ENCODE results near the gene ABCC5.
A peak's percentile ranks its signal among the peaks of the same experiment; 100 is the strongest.
"Not testable (repeated sequence)": the region's sequence is repeated elsewhere in the genome, so short reads cannot be mapped to it uniquely, and the experiment has no call there.

ABCC5 gene

DNA sequence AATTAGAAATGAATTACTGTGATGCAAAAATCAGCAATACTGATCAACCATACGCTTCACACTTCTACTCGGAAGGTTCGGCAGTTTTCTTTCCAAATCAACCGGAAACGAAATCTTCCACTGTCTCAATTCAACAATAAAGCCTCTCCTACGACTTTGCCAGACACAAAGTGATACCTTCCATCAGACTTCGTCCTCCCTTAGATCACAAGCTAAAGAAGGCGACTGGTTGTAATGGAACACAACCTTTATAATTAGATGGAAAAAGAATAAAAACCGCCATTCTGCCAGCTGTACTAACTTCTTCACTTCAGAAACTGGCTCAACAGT lies 133.6 kb downstream of the ABCC5 start:
- no peak for DNase-seq

DNA sequence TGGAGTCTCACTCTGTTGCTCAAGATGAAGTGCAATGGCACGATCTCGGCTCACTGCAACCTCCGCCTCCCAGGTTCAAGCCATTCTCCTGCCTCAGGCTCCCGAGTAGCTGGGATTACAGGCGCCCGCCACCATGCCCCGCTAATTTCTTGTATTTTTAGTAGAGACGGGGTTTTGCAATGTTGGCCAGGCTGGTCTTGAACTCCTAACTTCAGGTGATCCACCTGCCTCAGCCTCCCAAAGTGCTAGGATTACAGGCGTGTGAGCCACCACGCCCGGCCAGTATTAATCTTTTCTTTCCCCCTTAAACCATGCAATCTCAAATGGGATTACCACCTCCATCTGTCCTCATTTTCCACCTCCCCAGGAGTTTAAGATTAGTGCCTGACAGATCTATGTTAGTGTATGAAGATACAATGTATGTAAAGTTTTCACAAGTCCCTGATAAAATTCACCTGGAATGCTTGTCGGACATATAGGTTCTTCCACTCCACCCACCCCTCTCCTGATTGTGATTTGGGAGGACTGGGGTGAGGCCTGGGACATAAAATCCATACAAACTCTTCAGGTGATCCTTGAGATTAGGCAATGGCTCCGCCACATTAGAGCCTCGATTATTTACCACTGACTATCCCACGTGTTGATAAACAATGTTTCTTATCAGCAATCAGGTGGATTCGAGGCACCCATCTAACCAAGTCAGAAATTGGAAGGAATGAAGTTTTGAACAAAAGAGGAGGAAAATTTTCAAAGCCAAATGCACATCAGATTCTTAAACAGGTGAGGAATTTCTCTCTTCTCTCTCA lies 134.2 kb downstream of the ABCC5 start:
- DNase-seq, result no peak

DNA sequence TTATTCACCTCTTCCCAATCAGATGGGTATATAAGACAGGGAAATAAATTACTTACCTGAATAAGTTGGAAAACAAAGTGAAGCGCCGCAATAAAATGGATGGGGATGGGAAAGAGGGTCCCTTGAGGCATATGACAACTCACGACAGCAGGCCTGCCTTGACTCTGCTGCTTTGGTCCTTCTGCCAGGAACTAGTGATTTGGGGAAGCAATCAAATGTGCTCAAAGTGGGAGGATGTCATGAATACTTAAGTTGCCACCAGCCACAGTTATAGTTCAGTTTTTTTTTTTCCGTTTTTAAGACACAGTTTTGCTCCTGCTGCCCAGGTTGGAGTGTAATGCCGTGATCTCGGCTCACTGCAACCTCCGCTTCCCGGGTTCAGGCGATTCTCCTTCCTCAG lies 137.6 kb downstream of the ABCC5 start:
- DNase-seq, result no peak

DNA sequence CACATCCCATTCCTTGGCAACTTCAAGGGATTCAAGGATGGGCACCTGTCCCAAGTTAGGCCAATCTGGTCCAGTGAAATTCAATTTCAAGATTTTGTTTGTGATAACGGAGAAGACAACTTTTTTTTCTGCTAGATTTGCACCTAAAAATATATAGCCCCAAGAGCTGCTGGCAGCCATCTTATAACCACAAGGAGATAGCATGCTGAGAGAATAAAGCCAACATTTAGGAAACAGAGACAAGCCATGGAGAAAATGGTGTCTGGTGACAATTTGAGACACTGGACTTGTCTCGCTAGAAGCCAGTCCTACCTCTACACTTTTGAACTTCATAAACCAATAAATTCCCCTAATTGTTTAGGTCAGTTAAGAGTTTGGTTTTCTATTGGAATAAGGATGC lies 138.4 kb downstream of the ABCC5 start:
- no peak for DNase-seq

DNA sequence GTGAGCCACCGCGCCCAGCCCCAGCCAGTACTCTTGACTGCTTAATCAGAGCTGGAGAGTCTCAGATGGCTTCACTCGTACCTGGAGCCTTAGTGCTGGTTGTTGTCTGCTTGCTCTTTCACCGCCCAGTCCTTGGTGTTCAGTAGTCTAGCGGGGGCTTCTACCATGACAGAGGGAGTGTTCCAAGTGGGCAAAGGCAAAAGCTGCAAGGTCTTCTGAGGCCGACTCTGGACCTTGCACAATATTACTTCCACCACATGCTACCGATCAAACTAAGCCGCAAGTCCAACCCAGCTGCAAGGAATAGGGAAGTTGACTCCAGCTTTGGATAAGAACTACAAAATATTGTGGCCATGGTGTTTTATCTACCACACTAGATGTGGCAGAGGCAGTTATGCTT lies 139.6 kb downstream of the ABCC5 start:
- peak in 1 of 2 donors; percentile 19 for DNase-seq

DNA sequence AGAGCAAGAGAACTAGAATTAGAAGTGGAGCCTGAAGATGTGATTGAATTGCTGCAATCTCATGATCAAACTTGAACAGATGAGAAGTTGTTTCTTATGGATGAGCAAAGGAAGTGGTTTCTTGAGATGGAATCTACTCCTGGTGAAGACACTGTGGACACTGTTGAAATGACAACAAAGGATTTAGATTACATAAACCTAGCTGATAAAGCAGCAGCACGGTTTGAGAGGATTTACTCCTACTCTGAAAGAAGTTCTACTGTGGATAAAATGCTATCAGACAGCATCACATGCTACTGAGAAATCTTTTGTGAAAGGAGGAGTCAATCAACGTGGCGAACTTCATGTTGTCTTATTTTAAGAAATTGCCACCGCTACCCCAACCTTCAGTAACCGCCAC lies 140.5 kb downstream of the ABCC5 start:
- DNase-seq, result not testable (repeated sequence)

DNA sequence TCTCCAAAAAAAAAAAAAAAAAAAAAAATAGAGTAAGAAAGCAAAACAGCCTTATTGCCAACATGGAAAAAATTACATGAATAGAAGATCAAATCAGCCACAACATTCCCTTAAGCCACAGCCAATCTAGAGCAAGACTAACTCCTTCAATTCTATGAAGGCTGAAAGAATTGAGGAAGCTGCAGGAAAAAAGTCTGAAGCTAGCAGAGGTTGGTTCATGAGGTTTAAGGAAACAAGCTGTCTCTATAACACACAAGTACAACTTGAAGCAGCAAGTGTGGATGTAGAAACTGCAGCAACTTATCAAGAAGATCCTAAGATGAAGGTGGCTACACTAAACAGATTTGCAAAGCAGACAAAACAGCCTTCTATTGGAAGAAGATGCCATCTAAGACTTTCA lies 142.3 kb downstream of the ABCC5 start:
- DNase-seq, result no peak

DNA sequence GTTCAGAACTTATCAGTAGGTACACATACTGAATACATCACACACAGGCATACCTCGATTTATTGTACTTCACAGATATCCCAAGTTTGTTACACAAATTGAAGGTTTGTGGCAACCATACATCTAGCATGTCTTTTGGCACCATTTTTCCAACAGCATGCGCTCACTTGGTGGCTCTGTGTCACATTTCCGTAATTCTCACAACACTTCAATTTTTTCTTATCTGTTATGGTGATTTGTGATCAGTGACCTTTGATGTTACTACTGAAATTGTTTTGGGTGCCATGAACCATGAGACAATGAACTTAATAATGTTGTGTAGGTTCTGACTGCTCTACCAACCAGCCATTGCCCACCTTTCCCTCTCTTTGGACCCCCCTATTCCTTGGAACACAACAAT lies 143.8 kb downstream of the ABCC5 start:
- no peak for DNase-seq

DNA sequence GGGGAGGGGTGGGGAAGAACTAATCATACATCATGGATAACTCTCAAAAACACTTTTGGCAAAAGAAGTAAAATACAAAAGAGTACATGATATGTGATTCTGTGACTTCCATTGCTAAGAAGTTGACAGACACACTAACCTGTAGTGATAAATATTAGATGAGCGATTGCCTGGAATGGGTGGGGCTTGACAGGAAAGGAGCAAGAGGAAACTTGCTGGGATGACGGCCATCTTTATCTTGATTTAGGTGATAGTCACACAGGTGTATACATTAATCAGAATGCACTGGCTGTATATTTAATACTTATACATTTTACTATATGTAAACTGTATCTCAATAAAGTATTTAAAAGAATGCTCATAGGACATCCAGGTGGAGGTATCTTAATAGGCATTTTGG lies 146.1 kb downstream of the ABCC5 start:
- no peak for DNase-seq

DNA sequence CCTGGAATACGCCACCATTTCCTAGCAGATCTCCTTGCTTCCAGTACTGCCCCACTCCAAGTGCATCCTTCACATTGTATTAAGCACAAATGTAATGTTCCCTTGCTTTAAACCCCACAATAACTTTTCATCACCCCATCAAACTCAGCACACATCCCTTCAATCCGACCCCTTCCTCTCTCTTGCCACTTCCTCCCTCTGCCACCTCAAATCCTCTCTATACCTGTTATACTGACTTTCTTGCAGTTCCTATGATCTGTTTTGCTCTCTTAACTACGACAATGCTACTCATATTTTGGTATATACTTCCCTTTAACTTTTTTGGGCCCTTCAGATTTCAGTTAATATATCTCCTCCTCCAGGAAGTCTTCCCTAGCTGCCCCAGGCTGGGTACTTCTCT lies 147.1 kb downstream of the ABCC5 start:
- no peak for DNase-seq
